A673 (cell line): ENCODE results near the gene CFAP20DC. TPM values are rescaled to one million over a fixed set of nuclear protein-coding genes. Genes with fewer than 3 reads are reported as not detected.

Experiments
- BruUV-seq: library from RNA; stranded (reverse); fragments of 400-500 nt; replicated peaks from 2 replicates; lab custom pipeline; 2021; lab: Mats Ljungman, UMichigan
- CTCF ChIA-PET: fragments of 300-600 bp; sonication (Branson Sonifier 250); formaldehyde crosslinking; loops from one replicate; lab custom pipeline; 2022; ENCODE audit warnings: antibody characterized with exemption; lab: Charles Lee
- POLR2A ChIA-PET: fragments of 300-600 bp; sonication (Branson Sonifier 250); formaldehyde crosslinking; loops from one replicate; lab custom pipeline; 2022; ENCODE audit warnings: antibody characterized with exemption; ENCODE audit not compliant: low non-redundant PET; lab: Charles Lee
- DNase-seq: peaks from one replicate; pipeline ENCODE4 v3.0.0-alpha.2; 2015; ENCODE audit warnings: low spot score
- H3K27ac ChIP-seq: fragments of 200-600 bp; sonication (generic); 2 replicates; pipeline ENCODE4 v1.5.1; 2016; ENCODE audit warnings: mixed run types, low read depth, mild to moderate bottlenecking, mixed read lengths, antibody characterized with exemption, low read length; ENCODE audit not compliant: poor library complexity, severe bottlenecking
- H3K27me3 ChIP-seq: fragments of 200-600 bp; sonication (generic); replicated peaks from 2 replicates; pipeline ENCODE4 v1.6.1; 2017; ENCODE audit warnings: mixed run types, low read depth, mild to moderate bottlenecking, mixed read lengths, antibody characterized with exemption, low read length; ENCODE audit not compliant: insufficient read depth, poor library complexity
- H3K36me3 ChIP-seq: fragments of 200-600 bp; sonication (generic); 2 replicates; pipeline ENCODE4 v1.6.1; 2016; ENCODE audit warnings: mixed run types, mild to moderate bottlenecking, mixed read lengths, antibody characterized with exemption, low read length; ENCODE audit not compliant: insufficient read depth, poor library complexity, severe bottlenecking
- H3K4me1 ChIP-seq: fragments of 200-600 bp; sonication (generic); 2 replicates; pipeline ENCODE4 v1.6.1; 2017; ENCODE audit warnings: mixed run types, mild to moderate bottlenecking, mixed read lengths, antibody characterized with exemption, low read length; ENCODE audit not compliant: insufficient read depth, poor library complexity, severe bottlenecking
- H3K4me3 ChIP-seq: fragments of 200-600 bp; sonication (generic); 2 replicates; pipeline ENCODE4 v1.5.1; 2016; ENCODE audit warnings: low read depth, mixed run types, mild to moderate bottlenecking, mixed read lengths, low read length; ENCODE audit not compliant: poor library complexity, severe bottlenecking
- H3K9me3 ChIP-seq: fragments of 200-600 bp; sonication (generic); 2 replicates; pipeline ENCODE4 v1.6.1; 2016; ENCODE audit warnings: mixed run types, low read depth, mild to moderate bottlenecking, mixed read lengths, antibody characterized with exemption, low read length; ENCODE audit not compliant: poor library complexity, severe bottlenecking
- CTCF ChIP-seq: fragments of 300-800, 200-600 bp; sonication (generic); conservative IDR thresholded peaks from 2 replicates; pipeline ENCODE4 v1.5.1; 2017; ENCODE audit warnings: low read depth, mild to moderate bottlenecking, antibody characterized with exemption, low read length, moderate library complexity, mixed read lengths
- EZH2 ChIP-seq: fragments of 200-600 bp; sonication (generic); IDR thresholded peaks from 2 replicates; pipeline ENCODE4 v1.6.1; 2017; ENCODE audit warnings: borderline replicate concordance, low read depth, mild to moderate bottlenecking, mixed read lengths, antibody characterized with exemption, low read length; ENCODE audit not compliant: poor library complexity, severe bottlenecking
- intact Hi-C: fragments of 100-400 bp; cut with micrococcal nuclease; formaldehyde crosslinking; loops from one replicate; pipeline ENCODE4 v1.10.0; 2022; ENCODE audit not compliant: unreplicated experiment
- total RNA-seq: library from RNA; stranded (reverse); gene quantifications from 2 replicates; pipeline ENCODE4 v1.2.3, GENCODE V29; 2021

CFAP20DC gene
- total RNA-seq, 1 experiment from 2014 or later, result 1.3 TPM

GRCh38 chr3:58794750-58795149 lies 255.1 kb downstream of the CFAP20DC start:
- no peaks in the 10 kb centered on the region for H3K9me3 ChIP-seq
- CTCF ChIA-PET, result no interaction called here
- no peaks in the 10 kb centered on the region for H3K4me1 ChIP-seq
- no peaks in the 10 kb centered on the region for H3K36me3 ChIP-seq
- TF ChIP-seq EZH2 (no peak), CTCF (no peak)
- no peak for DNase-seq
- no peak overlapping the region for H3K4me3 ChIP-seq
- BruUV-seq, result no TSS peak
- no peak overlapping the region for H3K27ac ChIP-seq
- H3K27me3 ChIP-seq, result no peaks in the 10 kb centered on the region
- intact Hi-C loops, result no loop called here
- POLR2A ChIA-PET, result no interaction called here

GRCh38 chr3:58793938-58794337 lies 255.9 kb downstream of the CFAP20DC start:
- intact Hi-C loops, result no loop called here
- Histone ChIP-seq H3K27ac (no peak overlapping the region), H3K9me3 (no peaks in the 10 kb centered on the region), H3K4me1 (no peaks in the 10 kb centered on the region), H3K27me3 (no peaks in the 10 kb centered on the region), H3K36me3 (no peaks in the 10 kb centered on the region), H3K4me3 (no peak overlapping the region)
- ChIA-PET POLR2A (no interaction called here), CTCF (no interaction called here)
- DNase-seq, result no peak
- TF ChIP-seq EZH2, result no peak
- no TSS peak for BruUV-seq

- CTCF ChIA-PET, result no interaction called here
- no TSS peak for BruUV-seq
- H3K9me3 ChIP-seq, result no peaks in the 10 kb centered on the region
These were observed 256.8 kb downstream of the CFAP20DC start for GRCh38 chr3:58792921-58793451.

More at GRCh38 chr3:58792921-58793451, 256.8 kb downstream of the CFAP20DC start:
- Histone ChIP-seq H3K36me3 (no peaks in the 10 kb centered on the region), H3K27me3 (no peaks in the 10 kb centered on the region), H3K4me1 (no peaks in the 10 kb centered on the region), H3K27ac (no peak overlapping the region), H3K4me3 (no peak overlapping the region)
- no peak for DNase-seq
- no peak for TF ChIP-seq CTCF
- no peak for TF ChIP-seq EZH2
- intact Hi-C loops, result no loop called here
- POLR2A ChIA-PET, result no interaction called here
